NCI-H128 (cell line): ENCODE measurements around the gene NMD3.
"Not testable (repeated sequence)": the region's sequence is repeated elsewhere in the genome, so short reads cannot be mapped to it uniquely, and the experiment has no call there.

Source experiments
- DNase-seq: peaks from one replicate; lab custom pipeline; 2025; ENCODE audit not compliant: unreplicated experiment; lab: John Stamatoyannopoulos, UW

Gene NMD3

GRCh38 chr3:161220850-161221753, at the start of gene NMD3:
Gene NMD3 (plus strand): TSS chr3:161221311. CDS start chr3:161222014, 703 bp downstream.
- peak; percentile 93 for DNase-seq

GRCh38 chr3:161171639-161172552, 49.2 kb upstream of the NMD3 start:
- no peak for DNase-seq

DNA sequence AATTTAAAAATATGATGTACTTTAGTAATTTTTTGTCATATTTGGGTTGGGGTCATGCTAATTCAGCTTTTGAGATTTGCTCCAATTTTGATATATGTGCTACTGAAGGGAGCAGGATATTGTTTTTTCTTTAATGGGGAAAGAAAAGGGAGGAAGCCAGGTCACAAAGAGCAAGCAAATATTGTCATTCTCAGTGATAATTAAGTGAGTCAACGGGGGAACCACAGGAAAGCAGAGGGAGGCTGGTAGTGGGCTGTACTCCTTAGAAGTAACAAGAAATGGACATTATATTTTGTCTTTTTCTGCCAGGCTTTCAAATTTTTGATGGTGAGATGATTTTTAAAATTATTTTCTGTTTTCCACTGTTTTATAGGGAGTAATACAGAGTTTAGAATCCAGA, 45.6 kb upstream of the NMD3 start:
- DNase-seq: no peak

- no peak for DNase-seq
Observed at GRCh38 chr3:161177991-161178390, 43.1 kb upstream of the NMD3 start.

- DNase-seq: not testable (repeated sequence)
Observed at GRCh38 chr3:161181371-161181770, 39.7 kb upstream of the NMD3 start.

- DNase-seq: no peak
Observed at GRCh38 chr3:161187046-161187445, 34.1 kb upstream of the NMD3 start.

DNA sequence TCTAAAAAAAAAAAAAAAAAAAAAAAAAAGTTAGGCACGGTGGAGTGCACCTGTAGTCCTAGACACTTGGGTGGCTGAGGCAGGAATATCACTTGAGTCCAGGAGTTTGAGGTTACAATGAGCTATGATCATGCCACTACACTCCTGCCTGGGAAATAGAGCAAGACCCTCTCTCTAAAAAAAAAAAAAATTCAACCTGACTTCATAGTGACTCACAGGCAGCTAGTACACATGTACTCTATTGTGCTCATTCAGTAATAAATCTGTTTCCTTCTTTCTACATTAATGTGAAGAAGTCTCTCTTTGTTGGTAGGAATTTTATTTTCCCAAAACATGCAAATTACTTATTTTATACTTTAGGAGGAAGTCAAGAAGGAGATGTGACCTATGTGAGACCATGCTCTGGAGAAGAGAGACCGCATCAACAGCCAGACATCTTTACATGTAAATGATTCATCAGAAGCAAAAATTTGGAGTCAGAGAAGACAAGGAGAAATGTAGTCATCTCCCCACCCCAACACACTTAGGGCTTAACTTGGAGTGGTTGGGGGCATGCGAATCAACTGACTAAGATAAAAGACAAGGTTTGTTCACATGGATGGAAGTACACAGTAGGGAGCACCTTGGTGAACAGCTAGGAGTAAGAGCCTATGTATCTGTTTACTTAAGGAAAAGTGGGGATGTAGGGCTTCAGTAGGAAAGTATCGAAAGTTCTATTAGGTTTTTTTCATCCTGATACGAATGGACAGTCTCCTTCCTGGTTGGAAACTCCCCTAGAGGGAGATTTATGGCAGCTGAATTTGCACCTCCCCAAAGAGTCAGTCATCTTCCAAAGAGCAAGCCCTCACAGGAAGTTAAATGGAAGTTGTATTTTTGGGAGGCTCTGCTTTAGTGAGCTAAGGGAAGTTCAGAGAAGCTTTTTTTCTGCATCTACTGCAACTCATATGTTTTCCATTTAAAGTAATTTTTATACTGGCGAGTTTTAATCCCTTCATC, 23.0 kb upstream of the NMD3 start:
- DNase-seq: no peak

DNA sequence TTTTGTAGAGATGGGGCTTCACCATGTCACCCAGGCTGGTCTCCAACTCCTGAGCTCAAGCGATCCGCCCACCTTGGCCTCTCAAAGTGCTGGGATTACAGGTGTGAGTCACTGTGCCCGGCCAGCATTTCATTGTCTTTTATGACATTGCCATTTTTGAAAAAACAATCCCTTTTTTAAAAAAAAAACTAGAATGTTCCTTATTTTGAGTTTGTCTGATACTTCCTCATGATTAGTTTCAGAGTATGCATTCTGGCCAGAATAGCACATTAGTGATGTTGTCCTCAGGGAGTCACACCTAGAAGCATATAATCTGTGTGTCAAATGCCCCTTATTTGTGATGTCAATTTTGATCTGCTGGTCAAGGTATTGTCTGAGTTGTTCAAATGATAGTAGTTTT, 21.2 kb upstream of the NMD3 start:
- DNase-seq: no peak

GRCh38 chr3:161203485-161204098, 17.5 kb upstream of the NMD3 start:
- no peak for DNase-seq

DNA sequence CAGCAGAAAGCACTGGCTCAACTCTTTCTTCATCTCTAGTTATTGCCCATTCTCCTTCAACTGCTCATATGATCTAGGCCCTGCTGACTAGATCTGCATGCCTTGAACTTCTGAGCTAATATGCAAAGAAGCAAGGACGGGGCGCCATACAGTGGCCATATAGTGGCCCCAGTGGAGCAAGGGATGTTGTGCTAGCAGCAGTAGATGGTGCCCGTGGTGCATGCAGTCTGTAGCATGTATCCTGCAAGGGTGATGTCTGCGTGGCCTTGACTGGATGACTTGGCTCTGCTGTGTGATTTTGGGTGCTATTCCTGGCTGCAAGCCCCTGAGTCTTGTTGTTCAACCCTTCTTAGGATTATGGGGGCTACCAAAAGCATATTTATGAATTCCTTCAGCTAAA, 12.2 kb upstream of the NMD3 start:
- no peak for DNase-seq

DNA sequence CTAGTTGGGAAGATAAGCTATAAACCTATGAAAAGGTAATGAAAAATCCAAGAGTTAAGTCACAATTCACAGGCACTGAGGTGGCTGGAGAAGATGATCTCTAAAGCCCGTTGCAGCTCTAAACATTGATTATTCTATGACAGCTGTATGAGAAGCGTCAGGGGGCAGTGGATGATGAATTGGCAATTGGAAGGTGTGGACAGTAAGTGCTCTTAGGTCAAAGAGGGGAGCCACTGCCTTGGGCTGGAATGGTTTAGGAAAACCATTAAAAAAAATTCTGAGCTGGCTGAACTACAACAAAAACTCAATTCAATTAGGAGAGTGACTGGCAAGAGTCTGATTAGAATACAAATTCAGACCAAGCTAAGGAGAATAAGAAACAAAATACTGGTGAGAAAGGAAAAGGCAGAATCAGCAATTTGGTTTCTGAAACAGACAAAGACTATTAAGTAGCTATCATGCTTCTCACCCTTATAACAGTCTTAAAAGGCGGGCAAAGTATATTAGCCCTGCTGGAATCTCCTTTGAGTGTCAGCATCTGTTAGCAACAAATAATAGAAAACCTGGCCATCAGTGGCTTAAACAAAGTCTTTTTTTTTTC, 8.8 kb upstream of the NMD3 start:
- DNase-seq: no peak

- DNase-seq: no peak
Observed at GRCh38 chr3:161212906-161213305, 8.2 kb upstream of the NMD3 start.

DNA sequence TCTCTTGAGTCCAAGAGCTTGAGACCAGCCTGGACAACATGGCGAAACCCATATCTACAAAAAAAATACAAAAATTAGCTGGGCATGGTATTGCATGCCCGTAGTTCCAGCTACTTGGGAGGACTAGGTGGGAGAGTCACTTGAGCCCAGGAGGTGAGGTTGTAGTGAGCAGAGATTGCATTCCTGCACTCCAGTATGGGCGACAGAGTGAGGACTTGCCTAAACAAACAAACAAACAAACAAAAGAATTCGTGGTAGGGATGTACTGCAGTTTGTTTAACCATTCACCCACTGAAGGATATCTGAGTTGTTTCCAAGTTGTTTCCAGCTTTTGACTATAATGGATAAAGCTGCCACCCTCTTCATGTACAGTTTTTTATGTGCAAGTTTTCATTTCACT, 7.5 kb upstream of the NMD3 start:
- DNase-seq: no peak

DNA sequence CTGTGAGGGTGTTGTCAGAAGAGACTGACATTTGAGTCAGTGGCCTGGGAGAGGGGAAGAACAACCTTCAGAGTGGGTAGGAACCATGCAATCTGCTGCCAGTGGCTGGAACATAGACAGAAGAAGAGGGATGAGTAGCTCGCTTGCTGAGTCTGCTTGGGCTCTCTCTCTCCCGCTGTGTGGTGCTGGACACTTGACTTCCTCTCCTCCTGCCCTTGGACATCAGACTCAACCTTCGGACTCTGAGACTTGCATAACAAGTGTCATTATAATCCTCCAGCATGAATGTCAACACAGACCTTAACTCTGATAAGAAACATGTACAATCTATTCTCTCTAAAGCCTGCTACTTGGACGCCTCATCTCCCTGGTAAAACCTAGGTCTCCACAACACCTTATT, 5.9 kb upstream of the NMD3 start:
- no peak for DNase-seq

DNA sequence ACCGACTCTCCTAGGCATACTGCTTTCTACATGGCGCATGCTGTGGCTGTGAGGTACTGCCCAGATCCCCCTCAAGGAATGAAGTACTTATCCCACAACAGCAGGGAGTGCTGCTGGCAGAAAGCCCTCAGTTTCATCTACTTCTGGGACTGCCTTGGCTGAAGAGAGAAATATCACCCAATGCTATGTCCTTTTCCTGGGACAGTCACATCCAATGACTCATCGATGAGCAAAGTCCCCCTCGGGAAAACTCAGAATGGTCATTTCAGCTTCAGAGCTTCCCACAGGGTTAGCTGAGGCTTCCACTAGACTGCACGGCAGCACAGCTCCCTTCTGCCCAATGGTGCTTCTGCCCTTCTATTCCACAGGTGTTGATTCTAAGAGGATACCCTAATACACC, 3.6 kb upstream of the NMD3 start:
- no peak for DNase-seq

GRCh38 chr3:161219495-161219894, 1.6 kb upstream of the NMD3 start:
- no peak for DNase-seq

GRCh38 chr3:161221806-161222600, 892 bp downstream of the NMD3 start:
- no peak for DNase-seq

GRCh38 chr3:161222662-161223061, 1.6 kb downstream of the NMD3 start:
- DNase-seq: no peak

- DNase-seq: no peak
Observed at GRCh38 chr3:161224786-161225185, 3.7 kb downstream of the NMD3 start.
